Stimulated activated CD4-positive, alpha-beta T cell treated with anti-CD3 and anti-CD28 coated beads, Interleukin-2, amount 100 ng/mL, for 4 hours (primary cell): ENCODE results near the gene LRRC28.

Source experiments
- DNase-seq: peaks from one replicate; pipeline ENCODE4 v3.0.0-alpha.2; 2020; ENCODE audit warnings: low read depth

The LRRC28 gene

DNA sequence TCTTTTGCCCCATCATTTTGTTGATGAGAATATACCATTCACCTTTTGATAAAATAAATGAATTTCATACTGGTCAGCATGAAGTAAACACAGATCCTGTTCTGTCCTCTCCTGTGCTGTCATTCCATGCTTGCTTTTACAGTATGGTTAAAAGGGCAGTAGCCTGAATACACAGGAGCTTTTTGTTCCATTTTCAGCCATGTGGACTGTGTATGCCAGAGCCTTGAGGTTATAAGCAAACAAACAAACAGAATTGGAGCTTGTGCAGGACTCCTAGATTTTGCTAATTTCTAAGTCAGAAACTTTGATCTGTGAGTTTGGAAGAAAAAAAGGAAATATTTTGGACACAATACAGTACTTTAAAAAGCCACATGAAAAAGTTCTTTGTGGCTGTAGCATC, 91.9 kb downstream of the LRRC28 start:
- DNase-seq = no peak

DNA sequence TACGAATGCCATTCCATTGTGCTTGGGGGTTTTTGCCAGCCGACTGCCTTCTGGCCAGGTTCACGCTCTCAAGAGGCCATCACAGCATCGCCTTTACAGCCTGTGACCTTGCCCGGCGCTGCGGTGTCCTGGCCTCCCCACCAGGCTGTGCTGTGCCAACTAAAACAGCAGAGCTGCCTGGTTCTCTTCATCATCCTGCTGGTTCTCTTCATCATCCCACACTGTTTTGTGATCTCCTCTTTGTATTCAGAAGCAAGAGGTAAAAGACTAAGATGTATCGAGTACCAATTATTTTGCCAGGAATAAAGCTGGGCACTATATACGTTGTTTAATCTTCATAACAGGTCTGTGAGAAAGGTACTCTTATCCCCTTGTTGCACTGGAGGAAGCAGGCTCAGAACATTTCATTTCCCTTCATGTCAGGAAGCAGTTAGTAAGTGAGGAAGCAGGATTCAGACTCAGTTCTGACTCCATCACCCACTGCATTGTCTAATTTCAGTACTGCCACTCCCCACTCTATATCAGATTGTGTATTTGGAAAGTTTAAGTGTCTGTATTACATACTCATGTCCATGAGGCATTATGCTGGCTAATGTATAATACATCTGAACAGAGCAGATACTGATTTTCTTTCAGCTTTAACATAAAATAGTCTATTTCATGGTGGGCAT, 92.7 kb downstream of the LRRC28 start:
- DNase-seq = peak; percentile 33

DNA sequence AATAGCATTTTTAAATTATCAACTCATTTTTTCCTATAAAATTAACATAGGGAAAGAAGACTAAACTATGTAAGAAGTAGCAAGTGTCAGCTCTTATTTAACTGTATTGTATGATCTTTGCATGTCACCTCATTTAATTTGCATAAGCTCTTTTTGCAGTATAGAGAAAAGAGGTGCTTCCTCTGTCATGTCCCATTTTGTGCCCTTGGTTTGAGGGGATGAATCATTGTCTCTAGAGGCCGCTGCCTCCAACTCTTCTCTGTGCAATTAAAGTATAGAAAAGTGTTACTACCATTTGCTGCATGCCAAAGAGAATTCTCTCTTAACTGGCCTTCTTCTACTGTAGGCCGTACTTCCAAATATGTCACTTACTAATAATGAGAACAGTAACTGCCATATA, 93.4 kb downstream of the LRRC28 start:
- DNase-seq = no peak

- no peak for DNase-seq
Observed at GRCh38 chr15:99345242-99345641, 94.0 kb downstream of the LRRC28 start.

DNA sequence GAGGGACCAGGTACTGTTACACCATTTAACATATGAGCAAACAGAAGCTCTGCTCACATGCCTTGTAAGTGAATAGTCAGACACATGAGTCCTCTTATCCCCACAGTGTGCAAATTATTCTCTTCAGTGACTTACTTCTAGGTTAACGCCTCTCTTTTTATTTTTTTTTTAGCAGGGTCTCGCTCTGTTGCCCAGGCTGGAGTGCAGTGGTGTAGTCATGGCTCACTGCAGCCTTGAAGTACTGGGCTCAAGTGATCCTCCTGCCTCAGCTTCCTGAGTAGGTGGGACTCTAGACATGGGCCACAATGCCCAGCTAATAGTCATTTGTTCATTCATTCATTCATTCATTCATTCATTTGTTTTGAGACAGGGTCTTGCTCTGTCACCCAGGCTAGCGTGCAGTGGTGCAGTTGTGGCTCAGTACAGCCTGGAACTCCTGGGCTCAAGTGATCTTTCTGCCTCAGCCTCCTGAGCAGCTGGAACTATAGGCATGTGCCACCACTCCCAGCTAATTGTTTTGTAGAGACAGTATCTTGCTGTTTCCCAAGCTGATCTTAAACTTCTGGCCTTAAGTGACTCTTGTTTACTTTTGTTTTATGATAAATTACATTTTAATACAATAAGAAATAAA, 94.7 kb downstream of the LRRC28 start:
- DNase-seq = no peak

DNA sequence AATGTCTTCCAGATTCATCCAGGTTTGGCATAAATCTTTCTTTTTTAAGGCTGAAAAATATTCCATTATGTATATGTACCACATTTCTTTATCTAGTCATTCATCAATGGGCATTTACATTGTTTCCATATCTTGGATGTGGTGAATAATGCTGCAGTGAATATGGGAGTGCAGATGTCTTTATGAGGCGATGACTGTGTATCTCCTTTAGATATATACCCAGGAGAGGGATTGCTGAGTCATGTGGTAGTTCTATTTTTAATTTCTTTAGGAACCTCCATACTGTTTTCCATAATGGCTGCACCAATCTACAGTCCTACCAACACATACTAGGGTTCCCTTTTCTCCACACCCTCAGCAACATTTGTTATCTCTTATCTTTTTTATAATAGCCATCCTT, 96.3 kb downstream of the LRRC28 start:
- DNase-seq = no peak

- DNase-seq = no peak
Observed at GRCh38 chr15:99348412-99348811, 97.1 kb downstream of the LRRC28 start.

DNA sequence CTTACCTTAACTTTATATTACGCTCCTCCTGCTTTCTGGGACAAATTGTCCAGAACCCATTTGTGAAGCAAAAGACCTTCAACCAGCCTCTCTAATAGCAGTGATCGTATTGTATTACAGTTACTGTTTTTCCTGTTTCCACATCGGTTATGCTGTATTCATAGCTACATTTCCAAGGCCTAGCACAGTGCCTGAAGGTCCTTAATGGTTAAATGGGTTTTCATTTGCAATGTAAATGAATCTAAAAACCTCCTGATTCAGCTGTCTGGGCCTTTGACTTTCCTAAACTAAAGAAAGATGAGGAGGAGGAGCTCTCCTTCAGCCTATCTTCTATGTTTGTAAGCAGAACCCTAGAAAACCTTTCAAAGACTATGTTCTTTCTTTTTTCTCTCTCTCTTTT, 99.1 kb downstream of the LRRC28 start:
- DNase-seq = no peak

- DNase-seq = no peak
Observed at GRCh38 chr15:99359769-99360168, 108.5 kb downstream of the LRRC28 start.

DNA sequence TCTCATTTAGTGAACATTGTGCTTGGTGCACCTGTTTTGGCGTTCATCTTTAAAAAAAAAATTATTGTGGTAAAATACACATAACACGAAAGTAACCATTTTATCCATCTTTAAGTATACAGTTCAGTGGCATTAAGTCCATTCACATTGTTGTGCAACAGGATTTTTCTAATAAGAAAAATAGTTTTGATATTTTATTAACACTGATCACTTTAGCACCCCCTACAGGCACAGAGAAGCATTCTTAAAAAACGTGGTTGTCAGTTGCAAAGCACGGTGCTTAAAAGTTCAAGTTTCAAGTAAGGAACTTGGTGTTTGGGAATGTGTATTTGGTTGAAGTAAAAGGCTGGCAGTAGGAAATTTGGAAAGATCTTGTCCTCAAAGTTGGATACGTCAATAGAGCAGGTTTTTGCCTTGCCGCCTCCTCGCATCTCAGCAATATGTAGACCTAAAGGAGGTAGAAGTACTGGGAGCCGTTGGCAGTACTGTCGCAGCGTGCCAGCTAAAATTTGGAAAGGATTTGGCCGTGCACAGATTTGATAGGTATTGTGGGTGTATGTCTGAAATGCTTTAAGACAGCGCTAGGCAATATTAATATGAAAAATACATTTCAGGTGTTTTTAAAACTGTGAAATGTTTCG, 110.4 kb downstream of the LRRC28 start:
- DNase-seq = no peak

- DNase-seq = no peak
Observed at GRCh38 chr15:99365242-99365641, 114.0 kb downstream of the LRRC28 start.

GRCh38 chr15:99366013-99366412, 114.7 kb downstream of the LRRC28 start:
- no peak for DNase-seq

DNA sequence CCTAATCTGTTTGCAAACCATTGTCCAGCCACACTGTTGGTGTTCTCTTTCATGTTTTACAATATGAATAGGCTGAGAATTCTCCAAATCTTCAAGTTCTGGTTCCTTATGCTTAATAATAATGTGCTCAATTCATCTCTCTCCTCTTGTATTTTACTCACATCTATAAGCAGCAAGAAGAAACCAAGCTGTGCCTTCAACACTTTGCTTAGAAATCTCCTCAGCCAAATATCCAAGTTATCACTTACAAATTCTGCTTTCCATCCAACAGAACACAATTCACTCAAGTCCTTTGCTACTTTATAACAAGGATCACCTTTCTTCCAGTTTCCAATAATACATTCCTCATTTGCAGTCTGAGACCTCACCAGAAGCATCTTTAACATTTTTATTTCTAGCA, 117.5 kb downstream of the LRRC28 start:
- no peak for DNase-seq

- no peak for DNase-seq
Observed at GRCh38 chr15:99369196-99369595, 117.9 kb downstream of the LRRC28 start.

GRCh38 chr15:99371180-99372103, 120.2 kb downstream of the LRRC28 start:
- no peak for DNase-seq

- DNase-seq = no peak
Observed at GRCh38 chr15:99385005-99385669, 133.9 kb downstream of the LRRC28 start.

DNA sequence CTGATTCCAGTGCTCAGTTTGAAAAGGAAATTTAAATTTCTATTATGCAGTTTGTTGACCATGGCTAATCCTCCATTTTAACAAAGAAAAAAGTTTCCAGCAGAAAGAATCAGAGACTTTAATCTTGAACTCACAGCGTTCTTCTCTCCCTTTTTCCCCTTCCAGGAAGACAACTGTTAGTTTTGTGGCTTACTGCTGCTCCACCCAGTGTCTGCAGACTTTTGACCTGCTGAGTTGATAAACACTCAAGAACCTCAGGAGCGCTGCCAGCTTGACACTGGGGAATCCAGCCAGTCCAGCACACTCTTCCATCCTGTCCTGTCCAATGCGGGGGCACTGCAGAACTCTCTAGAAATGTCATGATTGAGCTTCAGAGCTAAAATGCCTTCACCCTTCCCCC, 134.6 kb downstream of the LRRC28 start:
- DNase-seq = no peak

DNA sequence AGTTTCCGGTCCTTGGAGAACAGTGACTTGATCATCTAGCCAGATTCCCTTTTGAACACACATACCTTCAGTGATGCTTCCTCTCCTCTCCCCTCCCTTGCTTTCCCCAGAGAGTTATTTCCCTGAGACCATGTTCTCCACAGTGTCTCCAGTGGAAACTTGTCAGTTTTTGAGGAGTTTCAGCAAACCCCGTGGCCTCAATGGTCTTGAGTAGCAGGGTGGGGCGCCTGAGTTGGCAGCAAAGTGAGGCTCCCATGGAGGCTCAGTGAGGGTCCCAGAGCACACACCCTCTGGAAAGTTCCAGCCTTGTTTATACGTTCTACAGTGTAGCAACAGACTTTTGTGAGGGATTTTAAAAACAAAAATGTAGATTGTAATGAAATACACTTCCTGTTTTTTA, 135.1 kb downstream of the LRRC28 start:
- DNase-seq = no peak

GRCh38 chr15:99387421-99388168, 136.3 kb downstream of the LRRC28 start:
- DNase-seq = no peak

- DNase-seq = no peak
Observed at GRCh38 chr15:99390667-99391066, 139.4 kb downstream of the LRRC28 start.

GRCh38 chr15:99393641-99394040, 142.4 kb downstream of the LRRC28 start:
- no peak for DNase-seq
